Activated CD8-positive, alpha-beta memory T cell treated with anti-CD3 and anti-CD28 coated beads, Interleukin-2, amount 50 U/mL, for 4 hours (primary cell): Measurements from ENCODE around the gene CHN1.

Experiments
- DNase-seq: peaks from one replicate; pipeline ENCODE4 v3.0.0-alpha.2; 2020

Gene CHN1

GRCh38 chr2:175004980-175005732, at the start of gene CHN1:
Gene CHN1, minus strand, starts transcription at chr2:175005381. Its CDS starts 469 bp downstream, at chr2:175004912.
- peak; percentile 65 for DNase-seq

GRCh38 chr2:175054340-175054739, 49.2 kb upstream of the CHN1 start:
- no peak for DNase-seq

GRCh38 chr2:175049661-175050060, 44.5 kb upstream of the CHN1 start:
- no peak for DNase-seq

- DNase-seq: no peak
Observed at GRCh38 chr2:175048275-175048674, 43.1 kb upstream of the CHN1 start.

GRCh38 chr2:175039490-175039889, 34.3 kb upstream of the CHN1 start:
- no peak for DNase-seq

GRCh38 chr2:175039031-175039430, 33.9 kb upstream of the CHN1 start:
- no peak for DNase-seq

GRCh38 chr2:175037941-175038340, 32.8 kb upstream of the CHN1 start:
- no peak for DNase-seq

- no peak for DNase-seq
Observed at GRCh38 chr2:175036582-175037018, 31.4 kb upstream of the CHN1 start.

- DNase-seq: no peak
Observed at GRCh38 chr2:175035806-175036205, 30.6 kb upstream of the CHN1 start.

GRCh38 chr2:175034716-175035115, 29.5 kb upstream of the CHN1 start:
- DNase-seq: no peak

GRCh38 chr2:175030380-175031271, 25.4 kb upstream of the CHN1 start:
- DNase-seq: no peak

GRCh38 chr2:175027755-175028154, 22.6 kb upstream of the CHN1 start:
- DNase-seq: no peak

GRCh38 chr2:175026385-175026784, 21.2 kb upstream of the CHN1 start:
- no peak for DNase-seq

GRCh38 chr2:175025946-175026345, 20.8 kb upstream of the CHN1 start:
- no peak for DNase-seq

- DNase-seq: no peak
Observed at GRCh38 chr2:175025233-175025632, 20.1 kb upstream of the CHN1 start.

GRCh38 chr2:175022923-175023322, 17.7 kb upstream of the CHN1 start:
- DNase-seq: no peak

GRCh38 chr2:175019566-175020327, 14.6 kb upstream of the CHN1 start:
- DNase-seq: no peak

- DNase-seq: no peak
Observed at GRCh38 chr2:175017618-175018414, 12.6 kb upstream of the CHN1 start.

- DNase-seq: no peak
Observed at GRCh38 chr2:175015340-175015739, 10.2 kb upstream of the CHN1 start.

GRCh38 chr2:175012516-175012915, 7.3 kb upstream of the CHN1 start:
- no peak for DNase-seq

- DNase-seq: no peak
Observed at GRCh38 chr2:175011505-175011904, 6.3 kb upstream of the CHN1 start.

- no peak for DNase-seq
Observed at GRCh38 chr2:175010848-175011254, 5.7 kb upstream of the CHN1 start.
